HG03097 (cell line): ENCODE data around the gene SIPA1.
"Not testable (repeated sequence)": the region's sequence is repeated elsewhere in the genome, so short reads cannot be mapped to it uniquely, and the experiment has no call there.

ENCODE experiments used
- ATAC-seq: cut with Tn5 transposase; IDR thresholded peaks from one replicate; pipeline ENCODE4 v1.9.1; 2021; ENCODE audit not compliant: unreplicated experiment, low FRiP score

The SIPA1 gene

GRCh38 chr11:65654375-65655349, 16.8 kb downstream of the SIPA1 start:
- no peak for ATAC-seq

GRCh38 chr11:65655570-65656332, 17.9 kb downstream of the SIPA1 start:
- ATAC-seq: no peak

- no peak for ATAC-seq
These were observed 19.5 kb downstream of the SIPA1 start for GRCh38 chr11:65657426-65657825.

- ATAC-seq: no peak
These were observed 20.5 kb downstream of the SIPA1 start for GRCh38 chr11:65658174-65659021.

- no peak for ATAC-seq
These were observed 22.1 kb downstream of the SIPA1 start for GRCh38 chr11:65660038-65660437.

- not testable (repeated sequence) for ATAC-seq
These were observed 23.0 kb downstream of the SIPA1 start for GRCh38 chr11:65660908-65661307.

- no peak for ATAC-seq
These were observed 23.8 kb downstream of the SIPA1 start for GRCh38 chr11:65661599-65662246.

GRCh38 chr11:65662247-65662798, 24.4 kb downstream of the SIPA1 start:
- peak; percentile 5 for ATAC-seq

GRCh38 chr11:65662799-65663638, 25.1 kb downstream of the SIPA1 start, which contains the start of gene RELA:
Gene RELA (minus strand): TSS chr11:65662916. CDS start chr11:65662832, 84 bp downstream.
- peak; percentile 75 for ATAC-seq

- peak; percentile 17 for ATAC-seq
These were observed 25.8 kb downstream of the SIPA1 start for GRCh38 chr11:65663639-65664200.

- ATAC-seq: no peak
These were observed 34.4 kb downstream of the SIPA1 start for GRCh38 chr11:65672180-65672860.

- no peak for ATAC-seq
These were observed 35.1 kb downstream of the SIPA1 start for GRCh38 chr11:65672982-65673381.

- ATAC-seq: no peak
These were observed 42.4 kb downstream of the SIPA1 start for GRCh38 chr11:65680192-65680743.

GRCh38 chr11:65683480-65683879, 45.6 kb downstream of the SIPA1 start:
- not testable (repeated sequence) for ATAC-seq

- ATAC-seq: no peak
These were observed 48.1 kb downstream of the SIPA1 start for GRCh38 chr11:65685981-65686380.

- not testable (repeated sequence) for ATAC-seq
These were observed 53.9 kb downstream of the SIPA1 start for GRCh38 chr11:65691847-65692246.

GRCh38 chr11:65692367-65692766, 54.5 kb downstream of the SIPA1 start:
- no peak for ATAC-seq
